ENCODE data around the gene FTO.

Gene FTO

DNA sequence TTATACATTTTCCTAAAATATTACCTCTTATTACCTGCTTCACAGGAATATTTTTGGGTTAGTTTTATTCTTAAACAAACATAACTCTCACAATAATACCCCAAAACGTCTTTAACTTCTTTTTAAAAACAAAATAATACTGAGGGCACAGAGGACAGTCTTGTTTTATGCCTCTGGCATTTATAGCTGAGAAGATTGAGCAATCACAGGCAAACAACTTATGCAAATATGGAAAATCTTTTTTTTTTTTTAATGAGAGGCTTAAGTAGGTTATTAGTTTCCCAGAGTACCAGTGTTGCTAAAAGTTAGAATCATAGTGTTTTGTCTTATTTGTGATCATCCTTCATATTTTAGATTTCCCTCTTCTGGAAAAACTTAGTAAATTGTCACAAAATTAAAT is 195.0 kb downstream of the FTO start:
- peaks cover 4% of the 10 kb centered on the region; the same call in 1 of the 2 replicates for H3K4me1 ChIP-seq (ENCODE audit: control insufficient read depth, insufficient read depth, low read length)
- H3K27me3 ChIP-seq (ENCODE audit: control insufficient read depth, insufficient read depth, low read length) = no peaks in the 10 kb centered on the region
- H3K4me3 ChIP-seq (ENCODE audit: low read depth, low read length) = no peak overlapping the region
- no peaks in the 10 kb centered on the region for H3K9me3 ChIP-seq (ENCODE audit: control insufficient read depth, insufficient read depth, low read depth, low read length)
- H3K9ac ChIP-seq (ENCODE audit: low read length) = no peak overlapping the region
- no peaks in the 10 kb centered on the region for H3K36me3 ChIP-seq (ENCODE audit: control insufficient read depth, insufficient read depth, low read length)
- H3K27ac ChIP-seq (ENCODE audit: low read depth, low read length) = no peak overlapping the region

DNA sequence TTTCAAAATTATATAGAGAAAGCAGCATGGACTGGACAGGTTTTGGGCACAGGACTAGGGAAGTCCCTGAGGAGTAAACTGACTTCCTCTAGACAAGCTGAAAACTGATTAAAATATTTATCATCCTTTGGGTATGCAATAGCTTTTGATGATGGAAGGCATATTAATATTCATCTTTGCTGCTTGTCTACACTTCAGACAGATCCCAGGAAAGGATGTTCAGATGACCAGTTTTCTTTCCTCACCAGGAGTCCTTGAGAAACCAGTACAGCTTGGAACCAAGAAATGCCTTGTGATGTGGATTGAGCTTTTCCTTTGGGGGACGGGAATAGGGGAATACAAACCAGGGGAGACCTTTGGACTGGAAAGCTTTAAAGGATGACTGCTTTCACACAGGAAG is 195.5 kb downstream of the FTO start:
- Histone ChIP-seq H3K9me3 (ENCODE audit: control insufficient read depth, insufficient read depth, low read depth, low read length) (no peaks in the 10 kb centered on the region), H3K9ac (ENCODE audit: low read length) (no peak overlapping the region), H3K4me3 (ENCODE audit: low read depth, low read length) (no peak overlapping the region), H3K36me3 (ENCODE audit: control insufficient read depth, insufficient read depth, low read length) (no peaks in the 10 kb centered on the region), H3K4me1 (ENCODE audit: control insufficient read depth, insufficient read depth, low read length) (peaks cover 4% of the 10 kb centered on the region; the same call in 1 of the 2 replicates), H3K27ac (ENCODE audit: low read depth, low read length) (no peak overlapping the region), H3K27me3 (ENCODE audit: control insufficient read depth, insufficient read depth, low read length) (no peaks in the 10 kb centered on the region)

DNA sequence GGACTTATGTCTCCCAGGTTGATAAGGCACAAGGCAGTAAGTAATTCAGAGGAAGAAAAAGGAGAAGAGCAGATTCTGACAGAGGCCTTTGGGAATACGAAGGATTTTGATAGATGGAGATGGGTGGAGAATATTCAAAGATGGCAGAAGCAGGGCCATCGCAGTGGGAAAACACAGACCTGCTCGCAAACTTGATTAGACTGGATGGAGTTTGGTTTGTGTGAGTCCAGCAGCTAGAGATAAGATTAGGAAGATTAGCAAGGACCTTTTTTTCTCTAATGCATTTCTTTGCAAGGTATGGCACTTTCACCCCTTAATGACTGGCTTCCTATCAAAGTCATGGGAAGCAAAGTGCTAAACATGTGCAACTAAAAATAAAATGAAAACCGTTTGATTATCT is 196.7 kb downstream of the FTO start:
- Histone ChIP-seq H3K4me3 (ENCODE audit: low read depth, low read length) (no peak overlapping the region), H3K27me3 (ENCODE audit: control insufficient read depth, insufficient read depth, low read length) (no peaks in the 10 kb centered on the region), H3K4me1 (ENCODE audit: control insufficient read depth, insufficient read depth, low read length) (no peaks in the 10 kb centered on the region), H3K9me3 (ENCODE audit: control insufficient read depth, insufficient read depth, low read depth, low read length) (no peaks in the 10 kb centered on the region), H3K36me3 (ENCODE audit: control insufficient read depth, insufficient read depth, low read length) (no peaks in the 10 kb centered on the region), H3K9ac (ENCODE audit: low read length) (no peak overlapping the region), H3K27ac (ENCODE audit: low read depth, low read length) (no peak overlapping the region)

DNA sequence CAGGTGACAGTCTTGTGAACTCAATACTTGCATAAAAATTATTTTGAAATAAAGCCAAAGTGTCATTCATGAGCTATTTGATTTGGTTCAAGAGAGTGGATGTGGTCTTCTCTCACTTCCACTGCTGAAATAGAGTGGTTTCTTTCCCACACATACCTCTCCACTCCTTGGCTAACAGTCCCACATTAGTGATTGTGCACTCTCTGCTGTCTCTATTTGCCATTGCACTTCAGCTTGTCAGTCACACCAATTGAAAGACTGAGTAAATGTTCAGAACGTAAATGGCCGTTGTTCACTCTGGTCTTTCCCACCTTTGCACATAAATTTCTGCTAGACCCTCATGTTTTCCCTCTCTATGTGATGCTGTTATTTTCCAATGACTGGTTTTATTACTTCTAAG is 197.5 kb downstream of the FTO start:
- no peaks in the 10 kb centered on the region for H3K36me3 ChIP-seq (ENCODE audit: control insufficient read depth, insufficient read depth, low read length)
- no peaks in the 10 kb centered on the region for H3K27me3 ChIP-seq (ENCODE audit: control insufficient read depth, insufficient read depth, low read length)
- no peak overlapping the region for H3K4me3 ChIP-seq (ENCODE audit: low read depth, low read length)
- no peak overlapping the region for H3K9ac ChIP-seq (ENCODE audit: low read length)
- H3K9me3 ChIP-seq (ENCODE audit: control insufficient read depth, insufficient read depth, low read depth, low read length) = no peaks in the 10 kb centered on the region
- no peaks in the 10 kb centered on the region for H3K4me1 ChIP-seq (ENCODE audit: control insufficient read depth, insufficient read depth, low read length)
- H3K27ac ChIP-seq (ENCODE audit: low read depth, low read length) = no peak overlapping the region

DNA sequence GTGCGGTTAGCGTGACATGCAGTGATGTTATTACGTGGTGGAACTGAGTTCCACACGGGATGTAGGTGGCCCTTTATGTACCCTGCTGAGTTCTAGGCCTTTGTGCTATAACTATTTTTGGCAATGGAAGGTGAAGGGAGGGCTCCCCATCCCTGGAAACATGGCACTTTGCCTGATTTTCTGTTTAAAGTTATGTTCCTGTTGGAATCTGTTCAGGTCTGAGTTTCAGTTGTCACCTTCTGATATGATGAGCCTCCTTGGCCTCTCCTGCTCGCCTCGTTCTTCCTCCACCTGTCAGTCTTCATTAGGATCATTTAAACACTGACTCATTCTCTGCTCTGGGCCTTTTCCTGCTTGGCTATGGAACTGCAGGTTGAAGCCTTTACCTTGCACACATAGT is 200.6 kb downstream of the FTO start:
- H3K27me3 ChIP-seq (ENCODE audit: control insufficient read depth, insufficient read depth, low read length) = no peaks in the 10 kb centered on the region
- no peak overlapping the region for H3K4me3 ChIP-seq (ENCODE audit: low read depth, low read length)
- H3K4me1 ChIP-seq (ENCODE audit: control insufficient read depth, insufficient read depth, low read length) = no peaks in the 10 kb centered on the region
- H3K9me3 ChIP-seq (ENCODE audit: control insufficient read depth, insufficient read depth, low read depth, low read length) = no peaks in the 10 kb centered on the region
- no peaks in the 10 kb centered on the region for H3K36me3 ChIP-seq (ENCODE audit: control insufficient read depth, insufficient read depth, low read length)
- H3K9ac ChIP-seq (ENCODE audit: low read length) = no peak overlapping the region
- no peak overlapping the region for H3K27ac ChIP-seq (ENCODE audit: low read depth, low read length)

DNA sequence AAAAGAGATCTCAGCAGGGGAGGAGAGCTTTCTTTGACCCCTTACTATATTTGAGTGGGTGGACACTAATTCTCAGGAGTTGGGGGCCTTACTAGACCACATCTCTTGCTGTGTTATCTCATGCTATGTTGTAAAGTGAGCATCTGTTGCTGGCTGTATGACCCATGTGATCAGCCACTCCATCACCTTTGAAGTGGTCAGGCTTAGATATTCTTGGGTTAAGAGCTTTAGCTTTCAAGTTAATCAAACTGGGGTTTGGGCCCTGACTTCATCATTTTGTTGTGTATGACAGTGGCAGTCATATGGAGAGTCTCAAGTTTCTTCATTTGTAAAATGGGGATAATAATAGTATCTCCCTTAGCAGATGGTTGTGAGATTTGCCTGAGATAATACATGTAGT is 201.1 kb downstream of the FTO start:
- Histone ChIP-seq H3K9me3 (ENCODE audit: control insufficient read depth, insufficient read depth, low read depth, low read length) (no peaks in the 10 kb centered on the region), H3K9ac (ENCODE audit: low read length) (no peak overlapping the region), H3K36me3 (ENCODE audit: control insufficient read depth, insufficient read depth, low read length) (no peaks in the 10 kb centered on the region), H3K4me3 (ENCODE audit: low read depth, low read length) (no peak overlapping the region), H3K27me3 (ENCODE audit: control insufficient read depth, insufficient read depth, low read length) (no peaks in the 10 kb centered on the region), H3K4me1 (ENCODE audit: control insufficient read depth, insufficient read depth, low read length) (no peaks in the 10 kb centered on the region), H3K27ac (ENCODE audit: low read depth, low read length) (no peak overlapping the region)

DNA sequence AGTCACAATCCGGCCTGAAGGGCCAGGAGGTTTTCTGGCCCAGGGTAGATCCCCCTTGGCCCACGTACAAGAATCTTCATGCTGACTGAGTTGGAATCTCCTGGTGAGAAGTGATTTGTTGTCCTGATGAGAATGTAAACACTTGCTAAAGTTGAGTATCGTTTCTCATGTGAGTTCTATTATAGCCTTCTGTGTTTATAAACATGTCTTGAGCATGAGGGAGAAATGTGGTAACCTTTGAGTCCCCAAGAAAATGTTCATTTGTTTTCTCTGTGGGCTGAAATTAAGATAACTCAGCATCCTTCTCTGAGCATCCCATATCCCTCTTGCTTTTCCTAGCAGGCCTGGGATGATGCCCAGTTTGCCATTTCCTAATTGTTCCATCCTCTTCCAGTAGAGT is 204.8 kb downstream of the FTO start:
- Histone ChIP-seq H3K27me3 (ENCODE audit: control insufficient read depth, insufficient read depth, low read length) (no peaks in the 10 kb centered on the region), H3K9me3 (ENCODE audit: control insufficient read depth, insufficient read depth, low read depth, low read length) (no peaks in the 10 kb centered on the region), H3K4me3 (ENCODE audit: low read depth, low read length) (no peak overlapping the region), H3K9ac (ENCODE audit: low read length) (no peak overlapping the region), H3K36me3 (ENCODE audit: control insufficient read depth, insufficient read depth, low read length) (no peaks in the 10 kb centered on the region), H3K4me1 (ENCODE audit: control insufficient read depth, insufficient read depth, low read length) (peaks cover 18% of the 10 kb centered on the region), H3K27ac (ENCODE audit: low read depth, low read length) (no peak overlapping the region)

DNA sequence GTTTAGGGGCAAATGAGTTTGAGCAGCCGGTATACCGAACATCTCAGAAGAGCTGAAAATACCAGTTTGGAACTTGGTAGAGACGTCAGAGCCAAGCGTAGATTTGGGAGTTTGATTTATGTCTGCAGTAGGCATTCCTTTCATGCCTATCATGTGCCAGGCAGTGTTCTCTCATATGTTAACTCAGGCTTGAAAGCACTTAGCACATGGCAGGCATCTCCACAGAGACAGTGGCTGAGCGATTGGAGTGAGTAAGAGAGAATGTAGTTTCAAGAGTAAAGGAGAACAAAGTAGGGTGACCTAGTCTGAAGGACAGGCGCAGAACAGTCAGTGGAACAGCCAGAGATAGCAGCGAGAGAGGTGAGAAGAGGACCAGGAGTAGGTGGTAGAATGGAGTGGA is 207.0 kb downstream of the FTO start:
- peaks cover 21% of the 10 kb centered on the region for H3K4me1 ChIP-seq (ENCODE audit: control insufficient read depth, insufficient read depth, low read length)
- H3K27ac ChIP-seq (ENCODE audit: low read depth, low read length) = no peak overlapping the region
- H3K27me3 ChIP-seq (ENCODE audit: control insufficient read depth, insufficient read depth, low read length) = no peaks in the 10 kb centered on the region
- H3K4me3 ChIP-seq (ENCODE audit: low read depth, low read length) = no peak overlapping the region
- no peak overlapping the region for H3K9ac ChIP-seq (ENCODE audit: low read length)
- H3K36me3 ChIP-seq (ENCODE audit: control insufficient read depth, insufficient read depth, low read length) = no peaks in the 10 kb centered on the region
- H3K9me3 ChIP-seq (ENCODE audit: control insufficient read depth, insufficient read depth, low read depth, low read length) = no peaks in the 10 kb centered on the region

DNA sequence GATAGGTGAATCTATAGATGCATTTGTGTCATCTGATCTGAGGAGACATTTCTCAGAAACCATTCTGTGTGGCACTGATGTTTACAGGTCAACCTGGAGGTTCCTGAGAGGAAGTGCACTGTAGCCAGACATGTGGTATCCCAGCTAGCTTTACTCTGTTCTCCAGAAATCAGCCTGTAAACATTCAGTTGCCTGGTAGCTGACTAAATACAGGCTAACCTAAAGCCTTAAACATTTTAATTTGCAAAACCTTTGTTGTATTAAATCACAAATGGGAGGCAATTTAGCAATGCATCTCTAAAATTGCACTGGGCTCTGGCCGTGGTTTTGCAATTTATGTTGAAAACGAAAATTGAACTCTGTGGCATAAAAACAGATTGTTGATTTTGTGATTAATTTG is 207.6 kb downstream of the FTO start:
- Histone ChIP-seq H3K9ac (ENCODE audit: low read length) (no peak overlapping the region), H3K4me3 (ENCODE audit: low read depth, low read length) (no peak overlapping the region), H3K27me3 (ENCODE audit: control insufficient read depth, insufficient read depth, low read length) (no peaks in the 10 kb centered on the region), H3K27ac (ENCODE audit: low read depth, low read length) (no peak overlapping the region), H3K36me3 (ENCODE audit: control insufficient read depth, insufficient read depth, low read length) (no peaks in the 10 kb centered on the region), H3K4me1 (ENCODE audit: control insufficient read depth, insufficient read depth, low read length) (peaks cover 21% of the 10 kb centered on the region), H3K9me3 (ENCODE audit: control insufficient read depth, insufficient read depth, low read depth, low read length) (no peaks in the 10 kb centered on the region)

DNA sequence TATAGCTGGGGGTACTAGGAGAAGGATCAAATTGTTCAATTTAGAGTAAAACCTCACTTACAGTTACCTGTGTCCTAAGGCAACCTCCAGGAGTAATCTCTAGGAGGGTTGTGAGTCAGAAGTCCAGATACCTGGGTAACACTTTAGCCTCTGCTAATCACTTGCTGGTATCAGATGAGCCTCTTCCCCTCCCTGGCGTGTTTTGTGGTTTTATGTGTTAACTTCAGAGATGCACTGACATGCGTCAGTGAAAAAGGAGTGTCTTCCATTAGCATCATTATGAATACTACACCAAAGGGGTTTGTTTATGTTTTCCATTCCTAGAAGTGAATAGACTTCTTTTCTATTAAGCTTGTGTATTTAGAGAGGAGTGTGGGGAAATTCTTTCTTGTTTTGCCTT is 208.2 kb downstream of the FTO start:
- no peak overlapping the region for H3K27ac ChIP-seq (ENCODE audit: low read depth, low read length)
- no peak overlapping the region for H3K4me3 ChIP-seq (ENCODE audit: low read depth, low read length)
- no peaks in the 10 kb centered on the region for H3K36me3 ChIP-seq (ENCODE audit: control insufficient read depth, insufficient read depth, low read length)
- H3K4me1 ChIP-seq (ENCODE audit: control insufficient read depth, insufficient read depth, low read length) = peaks cover 21% of the 10 kb centered on the region
- no peaks in the 10 kb centered on the region for H3K27me3 ChIP-seq (ENCODE audit: control insufficient read depth, insufficient read depth, low read length)
- no peak overlapping the region for H3K9ac ChIP-seq (ENCODE audit: low read length)
- H3K9me3 ChIP-seq (ENCODE audit: control insufficient read depth, insufficient read depth, low read depth, low read length) = no peaks in the 10 kb centered on the region

DNA sequence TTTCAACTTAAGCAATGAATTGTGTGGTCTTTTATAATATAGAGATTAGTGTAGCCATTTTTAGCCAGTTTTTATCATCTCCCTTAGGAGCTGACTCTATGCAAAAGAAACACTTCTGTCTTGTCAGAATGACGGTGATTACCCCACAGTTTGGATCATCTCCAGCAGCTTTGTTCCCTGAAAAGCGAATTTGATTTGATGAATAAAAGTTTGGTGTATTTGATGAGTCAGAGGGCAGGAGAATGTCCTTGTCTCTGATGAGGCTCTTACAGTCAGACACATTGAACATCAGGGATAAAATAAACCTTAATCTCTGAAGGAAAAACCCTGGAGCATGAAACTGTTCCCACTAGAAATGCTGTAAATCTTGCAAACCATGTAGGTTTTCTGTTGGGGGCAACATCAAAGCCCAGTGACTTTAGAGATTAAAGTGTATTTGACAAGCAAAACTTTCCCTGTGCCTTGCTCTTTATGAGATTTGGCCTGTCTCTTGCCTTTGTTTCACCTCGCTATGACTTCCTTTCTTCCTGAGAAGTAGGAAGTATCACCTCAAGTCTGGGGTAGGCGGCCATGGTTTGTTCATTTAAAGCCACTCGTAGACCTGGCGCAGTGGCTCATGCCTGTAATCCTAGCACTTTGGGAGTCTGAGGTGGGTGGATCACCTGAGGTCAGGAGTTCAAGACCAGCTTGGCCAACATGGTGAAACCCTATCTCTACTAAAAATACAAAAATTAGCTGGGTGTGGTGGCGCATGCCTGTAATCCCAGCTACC is 209.3 kb downstream of the FTO start:
- Histone ChIP-seq H3K9ac (ENCODE audit: low read length) (no peak overlapping the region), H3K4me1 (ENCODE audit: control insufficient read depth, insufficient read depth, low read length) (peaks cover 21% of the 10 kb centered on the region), H3K4me3 (ENCODE audit: low read depth, low read length) (no peak overlapping the region), H3K27ac (ENCODE audit: low read depth, low read length) (no peak overlapping the region), H3K27me3 (ENCODE audit: control insufficient read depth, insufficient read depth, low read length) (no peaks in the 10 kb centered on the region), H3K36me3 (ENCODE audit: control insufficient read depth, insufficient read depth, low read length) (no peaks in the 10 kb centered on the region), H3K9me3 (ENCODE audit: control insufficient read depth, insufficient read depth, low read depth, low read length) (no peaks in the 10 kb centered on the region)

Data from HUES6 (cell line).